H1 (cell line): Measurements from ENCODE around the gene OR52W1. TPM values are rescaled to one million over a fixed set of nuclear protein-coding genes. Genes with fewer than 3 reads are reported as not detected.

Experiments
- CTCF ChIA-PET: fragments of 300-600 bp; sonication (Branson Sonifier 250); formaldehyde crosslinking; loops from one replicate; lab custom pipeline; 2021; ENCODE audit not compliant: partially characterized antibody; lab: Charles Lee
- POLR2A ChIA-PET: fragments of 300-600 bp; sonication (Branson Sonifier 250); formaldehyde crosslinking; loops from one replicate; lab custom pipeline; 2021; ENCODE audit warnings: inconsistent platforms; ENCODE audit not compliant: partially characterized antibody; lab: Charles Lee
- DNase-seq, 2 experiments: peaks; one replicate each; pipeline versions ENCODE4 v3.0.0 to v3.0.0-alpha.2; 2010 to 2022; ENCODE audit warnings: low spot score in 2 of 2, low read depth in 1 of 2, mixed read lengths in 1 of 2
- FAIRE-seq: peaks from 2 replicates; lab custom pipeline; 2011; peaks lifted over from hg19 to GRCh38; lab: Jason Lieb, UNC
- H2AFZ ChIP-seq: 2 replicates; pipeline ENCODE4 v1.8.1; 2012; ENCODE audit warnings: low read length, inconsistent platforms
- H2AK5ac ChIP-seq: 2 replicates; pipeline ENCODE4 v1.6.1; 2013; ENCODE audit warnings: low read depth, low read length
- H2BK120ac ChIP-seq: replicated peaks from 2 replicates; pipeline ENCODE3; 2013; ENCODE audit warnings: low read depth, low read length, inconsistent platforms
- H2BK12ac ChIP-seq: 2 replicates; pipeline ENCODE4 v1.6.1; 2013; ENCODE audit warnings: low read depth, low read length
- H2BK15ac ChIP-seq: 2 replicates; pipeline ENCODE4 v1.6.1; 2013; ENCODE audit warnings: low read length
- H2BK20ac ChIP-seq: 2 replicates; pipeline ENCODE4 v1.6.1; 2013; ENCODE audit warnings: low read length
- H2BK5ac ChIP-seq: 2 replicates; pipeline ENCODE4 v1.6.1; 2013; ENCODE audit warnings: low read depth, low read length
- H3K14ac ChIP-seq: 2 replicates; pipeline ENCODE4 v1.6.1; 2013; ENCODE audit warnings: inconsistent platforms; ENCODE audit not compliant: insufficient read length
- H3K18ac ChIP-seq: 2 replicates; pipeline ENCODE4 v1.6.1; 2013; ENCODE audit warnings: low read length; ENCODE audit errors: extremely low read depth
- H3K23ac ChIP-seq: 2 replicates; pipeline ENCODE4 v1.6.1; 2013; ENCODE audit warnings: inconsistent platforms; ENCODE audit not compliant: insufficient read length
- H3K23me2 ChIP-seq: 2 replicates; pipeline ENCODE4 v1.6.1; 2013; ENCODE audit warnings: low read depth, low read length
- H3K27ac ChIP-seq: 2 replicates; pipeline ENCODE4 v1.6.1; 2011; ENCODE audit warnings: low read depth, low read length, inconsistent platforms
- H3K27me3 ChIP-seq, 4 experiments: replicated peaks in 1 of 4; 1 replicate in 1 of 4; 2 replicates in 3 of 4; pipeline versions ENCODE4 v1.6.1 to v1.8.1; 2011 to 2013; ENCODE audit warnings: low read length in 3 of 4, mild to moderate bottlenecking in 3 of 4, inconsistent platforms in 2 of 4, mixed read lengths in 2 of 4, moderate library complexity in 1 of 4; ENCODE audit not compliant: control insufficient read depth in 3 of 4, insufficient read depth in 3 of 4; ENCODE audit errors: extremely low read depth in 1 of 4
- H3K36me3 ChIP-seq, 4 experiments: 2 replicates each; pipeline versions ENCODE4 v1.6.1 to v1.8.1; 2011 to 2013; ENCODE audit warnings: mild to moderate bottlenecking in 4 of 4, low read length in 3 of 4, moderate library complexity in 2 of 4, control low read depth in 1 of 4, inconsistent platforms in 1 of 4; ENCODE audit not compliant: insufficient read depth in 4 of 4, control insufficient read depth in 2 of 4
- H3K4ac ChIP-seq: replicated peaks from 2 replicates; pipeline ENCODE3; 2013; ENCODE audit warnings: low read length, low read depth, mixed read lengths, inconsistent platforms; ENCODE audit not compliant: insufficient read length
- H3K4me1 ChIP-seq, 4 experiments: replicated peaks in 1 of 4; 1 replicate in 1 of 4; 2 replicates in 3 of 4; pipeline versions ENCODE4 v1.6.1 to v1.8.1; 2011 to 2013; ENCODE audit warnings: low read length in 3 of 4, inconsistent platforms in 2 of 4, mixed read lengths in 1 of 4; ENCODE audit not compliant: insufficient read depth in 4 of 4, control insufficient read depth in 3 of 4
- H3K4me2 ChIP-seq, 2 experiments: 2 replicates each; pipeline versions ENCODE4 v1.6.1 to v1.8.1; 2011 to 2013; ENCODE audit warnings: low read depth in 2 of 2, low read length in 2 of 2, control low read depth in 1 of 2, inconsistent platforms in 1 of 2, mild to moderate bottlenecking in 1 of 2; ENCODE audit not compliant: insufficient read depth in 1 of 2
- H3K4me3 ChIP-seq, 4 experiments: fragments of 200-600, 300-600 bp in 1 of 4; sonication (generic), shearing (Covaris generic), sonication (Bioruptor Twin) in 1 of 4; 2 replicates each; pipeline versions ENCODE4 v1.5.1 to v1.8.1; 2011 to 2016; ENCODE audit warnings: low read length in 4 of 4, low read depth in 3 of 4, control low read depth in 2 of 4, inconsistent platforms in 2 of 4, mild to moderate bottlenecking in 2 of 4, mixed read lengths in 1 of 4, moderate library complexity in 1 of 4; ENCODE audit not compliant: insufficient read depth in 2 of 4; ENCODE audit errors: extremely low read depth in 1 of 4
- H3K56ac ChIP-seq: replicated peaks from 2 replicates; pipeline ENCODE3; 2013; ENCODE audit warnings: low read depth, mild to moderate bottlenecking, mixed read lengths, low read length, inconsistent platforms; ENCODE audit not compliant: insufficient read length
- H3K79me1 ChIP-seq: 2 replicates; pipeline ENCODE4 v1.6.1; 2013; ENCODE audit warnings: low read depth, low read length, control low read depth
- H3K79me2 ChIP-seq, 2 experiments: 2 replicates each; pipeline versions ENCODE4 v1.6.1 to v1.8.1; 2012 to 2013; ENCODE audit warnings: low read length in 2 of 2, mild to moderate bottlenecking in 2 of 2, inconsistent platforms in 1 of 2; ENCODE audit not compliant: insufficient read depth in 2 of 2, control insufficient read depth in 1 of 2
- H3K9ac ChIP-seq, 4 experiments: replicated peaks in 1 of 4; 1 replicate in 1 of 4; 2 replicates in 3 of 4; pipeline versions ENCODE4 v1.6.1 to v1.8.1; 2011 to 2013; ENCODE audit warnings: low read depth in 3 of 4, low read length in 3 of 4, control low read depth in 2 of 4, mild to moderate bottlenecking in 2 of 4, moderate library complexity in 2 of 4, inconsistent platforms in 1 of 4; ENCODE audit errors: extremely low read depth in 1 of 4
- H3K9me3 ChIP-seq, 2 experiments: 2 replicates each; pipeline versions ENCODE4 v1.6.1 to v1.8.1; 2012 to 2013; ENCODE audit warnings: mild to moderate bottlenecking in 2 of 2, moderate library complexity in 2 of 2, control low read depth in 1 of 2, inconsistent platforms in 1 of 2, low read depth in 1 of 2, low read length in 1 of 2, mixed read lengths in 1 of 2; ENCODE audit not compliant: insufficient read depth in 2 of 2
- H4K20me1 ChIP-seq, 2 experiments: replicated peaks in 1 of 2; 2 replicates each; pipeline versions ENCODE3 to v1.8.1; 2011 to 2013; ENCODE audit warnings: inconsistent platforms in 2 of 2, low read length in 2 of 2, mild to moderate bottlenecking in 1 of 2; ENCODE audit not compliant: insufficient read depth in 2 of 2, control insufficient read depth in 1 of 2
- H4K5ac ChIP-seq: 2 replicates; pipeline ENCODE4 v1.6.1; 2013; ENCODE audit warnings: low read length, low read depth, mixed read lengths, inconsistent platforms; ENCODE audit not compliant: insufficient read length
- H4K8ac ChIP-seq: 2 replicates; pipeline ENCODE4 v1.8.0; 2013; ENCODE audit warnings: mild to moderate bottlenecking, moderate library complexity, low read length, inconsistent platforms; ENCODE audit not compliant: insufficient read depth; ENCODE audit errors: extremely low read depth
- H4K91ac ChIP-seq: replicated peaks from 2 replicates; pipeline ENCODE3; 2013; ENCODE audit warnings: low read length, mixed read lengths, inconsistent platforms; ENCODE audit not compliant: insufficient read length
- EGR1 ChIP-seq: IDR thresholded peaks from 2 replicates; pipeline ENCODE4 v1.6.1; 2011; ENCODE audit warnings: low read depth, low read length, borderline replicate concordance
- NANOG ChIP-seq: IDR thresholded peaks from 2 replicates; pipeline ENCODE4 v1.6.1; 2011; ENCODE audit warnings: low read length, low read depth, mild to moderate bottlenecking, inconsistent platforms; ENCODE audit not compliant: insufficient read depth, poor library complexity, severe bottlenecking
- NRF1 ChIP-seq: IDR thresholded peaks from 2 replicates; pipeline ENCODE4 v1.6.1; 2011; ENCODE audit warnings: mild to moderate bottlenecking, low read depth, low read length, improper control_type of control experiment
- RXRA ChIP-seq: IDR thresholded peaks from 2 replicates; pipeline ENCODE4 v1.6.1; 2011; ENCODE audit warnings: low read depth, mild to moderate bottlenecking, low read length, moderate library complexity; ENCODE audit not compliant: insufficient read depth
- TEAD4 ChIP-seq: IDR thresholded peaks from 2 replicates; pipeline ENCODE4 v1.6.1; 2012; ENCODE audit warnings: low read depth, low read length, inconsistent platforms, mixed read lengths
- WGBS, 2 experiments: shearing (Covaris generic) in 1 of 2; methylation state at CpG; one replicate each; pipeline versions ENCODE4 v1.1.6 to v1.1.7; 2013 to 2015; ENCODE audit warnings: low lambda C conversion rate in 2 of 2, mixed read lengths in 2 of 2, inconsistent platforms in 1 of 2, low coverage in 1 of 2, missing lambda C conversion rate in 1 of 2; ENCODE audit not compliant: insufficient replicate concordance in 2 of 2, insufficient coverage in 1 of 2, insufficient read length in 1 of 2; ENCODE audit errors: extremely low coverage in 1 of 2, missing lambda C conversion rate in 1 of 2; 5-methylcytosine and 5-hydroxymethylcytosine counted together
- polyA plus RNA-seq, 7 experiments: library from polyadenylated mRNA; depleted of rRNA in 3 of 7; stranded (reverse) in 5 of 7; unstranded in 2 of 7; fragments of >200 nt in 5 of 7; fragments of 200-250 nt in 2 of 7; gene quantifications; 1 replicate in 5 of 7; 2 replicates in 1 of 7; 4 replicates in 1 of 7; pipeline versions ENCODE4 v1.2.1 to v1.2.3, GENCODE V29; 2011 to 2013; ENCODE audit warnings: missing spikeins in 2 of 7, mixed read lengths in 2 of 7
- total RNA-seq: library from RNA; stranded (reverse); fragmentation: NEBNext Ultra II Directional; extraction: Animal tissue kit (Norgen Biotek cat#: 25700); gene quantifications from 2 replicates; pipeline ENCODE4 v1.2.1, GENCODE V29; 2021
- TF ChIP-seq, protein P1 (sequence below): IDR thresholded peaks from 2 replicates; pipeline ENCODE4 v1.6.1; 2011; ENCODE audit warnings: low read length, improper control_type of control experiment
- TF ChIP-seq, protein P2 (sequence below), 3 experiments: IDR thresholded peaks; 1 replicate in 2 of 3; 2 replicates in 1 of 3; pipeline versions ENCODE4 v1.5.1 to v1.6.1; 2011; ENCODE audit warnings: low read length in 3 of 3, mild to moderate bottlenecking in 3 of 3, inconsistent platforms in 2 of 3, low read depth in 1 of 3, moderate library complexity in 1 of 3; ENCODE audit not compliant: insufficient read depth in 1 of 3; ENCODE audit errors: control extremely low read depth in 1 of 3

Gene OR52W1
- total and polyA plus RNA-seq, 2 of the 8 experiments (the other 6 are each of a cell fraction or from before 2014, with no cell fraction given) = not detected

GRCh38 chr11:6237266-6237665 lies 38.2 kb downstream of the OR52W1 start:
- Histone ChIP-seq H2AK5ac (no peak overlapping the region), H4K91ac (no peak overlapping the region), H3K4me2 (no peak overlapping the region), H2AFZ (no peak overlapping the region), H2BK20ac (no peak overlapping the region), H2BK15ac (no peak overlapping the region), H3K27me3 (0 out of 7 replicates have a peak, but pooled peaks cover 0 to 2% (median 0%) of the 10 kb centered on the region in 4 experiments), H3K23ac (no peak overlapping the region), H3K14ac (no peak overlapping the region), H3K23me2 (peaks cover 9% of the 10 kb centered on the region), H3K36me3 (no peaks in the 10 kb centered on the region), H3K56ac (no peak overlapping the region), H4K8ac (no peak overlapping the region), H3K9ac (no peak overlapping the region), H3K4me3 (no peak overlapping the region), H3K27ac (no peak overlapping the region), H4K20me1 (peaks cover 0 to 2% of the 10 kb centered on the region in 2 experiments), H4K5ac (no peak overlapping the region), H3K4me1 (peaks cover 0 to 5% (median 2%) of the 10 kb centered on the region in 4 experiments; a peak in 2 of 7 replicates), H2BK12ac (no peak overlapping the region), H3K79me2 (peaks cover 3 to 20% of the 10 kb centered on the region in 2 experiments; a peak in 3 of 4 replicates), H2BK5ac (no peak overlapping the region), H3K4ac (no peak overlapping the region), H3K9me3 (no peaks in the 10 kb centered on the region), H3K18ac (no peak overlapping the region), H2BK120ac (no peak overlapping the region), H3K79me1 (peaks cover 2% of the 10 kb centered on the region; the same call in 1 of the 2 replicates)
- DNase-seq (no peak), FAIRE-seq (no peak)
- WGBS, 2 experiments = 95% methylated on average over 4 of the region's 4 CpGs; no CpG with 5 or more reads in 1 of the 2 experiments
- POLR2A ChIA-PET = interaction anchor here (0.5 to 1.2 kb wide), 2 partner anchors 23 to 115 kb away, joined by 3 read pairs; no protein-coding TSS in a partner anchor
- CTCF ChIA-PET = interaction anchor here (0.6 to 7.1 kb wide), 10 partner anchors 9 to 209 kb away, joined by 3 to 51 read pairs (median 5); partner anchors contain the start of gene CCKBR
- TF ChIP-seq, protein P1, sequence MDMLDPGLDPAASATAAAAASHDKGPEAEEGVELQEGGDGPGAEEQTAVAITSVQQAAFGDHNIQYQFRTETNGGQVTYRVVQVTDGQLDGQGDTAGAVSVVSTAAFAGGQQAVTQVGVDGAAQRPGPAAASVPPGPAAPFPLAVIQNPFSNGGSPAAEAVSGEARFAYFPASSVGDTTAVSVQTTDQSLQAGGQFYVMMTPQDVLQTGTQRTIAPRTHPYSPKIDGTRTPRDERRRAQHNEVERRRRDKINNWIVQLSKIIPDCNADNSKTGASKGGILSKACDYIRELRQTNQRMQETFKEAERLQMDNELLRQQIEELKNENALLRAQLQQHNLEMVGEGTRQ = no peak
- TF ChIP-seq NANOG = no peak
- TF ChIP-seq TEAD4 = no peak
- TF ChIP-seq, protein P2, sequence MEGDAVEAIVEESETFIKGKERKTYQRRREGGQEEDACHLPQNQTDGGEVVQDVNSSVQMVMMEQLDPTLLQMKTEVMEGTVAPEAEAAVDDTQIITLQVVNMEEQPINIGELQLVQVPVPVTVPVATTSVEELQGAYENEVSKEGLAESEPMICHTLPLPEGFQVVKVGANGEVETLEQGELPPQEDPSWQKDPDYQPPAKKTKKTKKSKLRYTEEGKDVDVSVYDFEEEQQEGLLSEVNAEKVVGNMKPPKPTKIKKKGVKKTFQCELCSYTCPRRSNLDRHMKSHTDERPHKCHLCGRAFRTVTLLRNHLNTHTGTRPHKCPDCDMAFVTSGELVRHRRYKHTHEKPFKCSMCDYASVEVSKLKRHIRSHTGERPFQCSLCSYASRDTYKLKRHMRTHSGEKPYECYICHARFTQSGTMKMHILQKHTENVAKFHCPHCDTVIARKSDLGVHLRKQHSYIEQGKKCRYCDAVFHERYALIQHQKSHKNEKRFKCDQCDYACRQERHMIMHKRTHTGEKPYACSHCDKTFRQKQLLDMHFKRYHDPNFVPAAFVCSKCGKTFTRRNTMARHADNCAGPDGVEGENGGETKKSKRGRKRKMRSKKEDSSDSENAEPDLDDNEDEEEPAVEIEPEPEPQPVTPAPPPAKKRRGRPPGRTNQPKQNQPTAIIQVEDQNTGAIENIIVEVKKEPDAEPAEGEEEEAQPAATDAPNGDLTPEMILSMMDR (IDR thresholded peaks at IDR 0.05; ENCODE audit: control extremely low read depth in 1 of 3, insufficient read depth in 1 of 3, low read depth in 1 of 3, low read length in 3 of 3) = no peak
- TF ChIP-seq RXRA = no peak
- TF ChIP-seq NRF1 = no peak
- TF ChIP-seq EGR1 = no peak
